Sigmoid colon (tissue), 7 donors: ENCODE results near the gene TTYH3. TPM values are rescaled to one million over a fixed set of nuclear protein-coding genes. Genes with fewer than 3 reads are reported as not detected.
A peak's percentile ranks its signal among the peaks of the same experiment; 100 is the strongest.

Source experiments
- DNase-seq: peaks from one replicate; pipeline ENCODE4 v3.0.0-alpha.2; 2019
- H3K27ac ChIP-seq, 4 donors: fragments of 200-600 bp; sonication (generic); one replicate each; pipeline ENCODE4 v1.5.1; 2016 to 2019; ENCODE audit warnings: mild to moderate bottlenecking in 1 of 4
- H3K27me3 ChIP-seq, 3 donors: fragments of 200-600 bp; sonication (generic); one replicate each; pipeline ENCODE4 v1.5.1; 2019; ENCODE audit warnings: mild to moderate bottlenecking in 1 of 3
- H3K36me3 ChIP-seq, 4 donors: fragments of 200-600 bp; sonication (generic); one replicate each; pipeline ENCODE4 v1.5.1; 2016 to 2019
- H3K4me1 ChIP-seq, 4 donors: fragments of 200-600 bp; sonication (generic); one replicate each; pipeline ENCODE4 v1.5.1; 2017 to 2019
- H3K4me3 ChIP-seq, 4 donors: fragments of 200-600 bp; sonication (generic); one replicate each; pipeline ENCODE4 v1.5.1; 2017 to 2019; ENCODE audit warnings: mild to moderate bottlenecking in 2 of 4, moderate library complexity in 1 of 4
- H3K9me3 ChIP-seq, 4 donors: fragments of 200-600 bp in 3 of 4; sonication (generic) in 3 of 4; one replicate each; pipeline versions ENCODE4 v1.5.1 to v1.6.1; 2013 to 2019
- CTCF ChIP-seq, 4 experiments: fragments of 450-650 bp in 3 of 4; fragments of 200-600 bp in 1 of 4; IDR thresholded peaks; one replicate each; pipeline ENCODE4 v1.5.1; 2016 to 2019; ENCODE audit warnings: antibody characterized with exemption in 4 of 4, mild to moderate bottlenecking in 3 of 4, moderate library complexity in 2 of 4
- EP300 ChIP-seq, 4 donors: sonication (generic); formaldehyde crosslinking; IDR thresholded peaks; one replicate each; pipeline ENCODE4 v1.6.1; 2017; ENCODE audit warnings: antibody characterized with exemption in 4 of 4
- POLR2A ChIP-seq, 2 donors: fragments of 450-650 bp; IDR thresholded peaks; one replicate each; pipeline ENCODE4 v1.6.1; 2016; ENCODE audit warnings: antibody characterized with exemption in 2 of 2, mild to moderate bottlenecking in 2 of 2, moderate library complexity in 2 of 2
- POLR2AphosphoS5 ChIP-seq, 4 donors: sonication (generic); formaldehyde crosslinking; IDR thresholded peaks; one replicate each; pipeline ENCODE4 v1.6.1; 2017; ENCODE audit warnings: antibody characterized with exemption in 4 of 4
- WGBS, 2 donors: extraction: QIAGEN DNeasy Blood & Tissue Kit; methylation state at CpG; one replicate each; pipeline ENCODE4 v1.1.7; 2013; 5-methylcytosine and 5-hydroxymethylcytosine counted together
- intact Hi-C: fragments of 100-400 bp; cut with DNase I; formaldehyde crosslinking; loops from one replicate; pipeline ENCODE4 v1.15.1; 2023
- polyA plus RNA-seq, 3 donors: library from polyadenylated mRNA; stranded (reverse); fragments of 200-250 nt; gene quantifications; one replicate each; pipeline ENCODE4 v1.2.3, GENCODE V29; 2013
- total RNA-seq, 4 donors: library from RNA; depleted of rRNA; stranded (reverse); fragments of >200 nt; gene quantifications; one replicate each; pipeline ENCODE4 v1.1.0, GENCODE V29; 2016
- donor health status: healthy with polysubstance abuse.
- donor health status: Bipolar disorder and iron deficiency.
- donor health status: healthy.

TTYH3 gene
- total RNA-seq (10 to 100 TPM; 10.2 to 19.4 (median 13.0) TPM), polyA plus RNA-seq (10 to 100 TPM in 2 of 3 donors, 1 to 10 TPM in 1; 5.4 to 41.7 (median 21.3) TPM)

- Histone ChIP-seq H3K4me1 (peaks cover 0 to 56% (median 48%) of the 10 kb centered on the region in 4 donors), H3K9me3 (no peaks in the 10 kb centered on the region)
- intact Hi-C loops = loop anchor here (5.0 kb wide), 1 partner anchor 75 kb away; the partner anchor contains the start of genes BRAT1 and IQCE
Observed at GRCh38 chr7:2631946-2632732, at the start of gene TTYH3. Gene TTYH3, plus strand, starts transcription at chr7:2631986. Its CDS starts 170 bp downstream, at chr7:2632156.

GRCh38 chr7:2582006-2582735 is 49.6 kb upstream of the TTYH3 start:
- DNase-seq = no peak
- H3K27me3 ChIP-seq = no peaks in the 10 kb centered on the region
- H3K4me3 ChIP-seq = no peak overlapping the region
- no peaks in the 10 kb centered on the region for H3K9me3 ChIP-seq
- intact Hi-C loops = no loop called here
- WGBS, 2 donors = 49 to 85% methylated on average over 24 of the region's 24 CpGs
- peaks cover 0 to 58% (median 16%) of the 10 kb centered on the region in 4 donors for H3K36me3 ChIP-seq
- H3K4me1 ChIP-seq = no peaks in the 10 kb centered on the region
- H3K27ac ChIP-seq = no peak overlapping the region
- TF ChIP-seq EP300 (IDR thresholded peaks at IDR 0.05) = no peak
- no peak for TF ChIP-seq POLR2A (IDR thresholded peaks at IDR 0.05)
- TF ChIP-seq CTCF (IDR thresholded peaks at IDR 0.05) = no peak
- no peak for TF ChIP-seq POLR2AphosphoS5 (IDR thresholded peaks at IDR 0.05)

More at GRCh38 chr7:2631946-2632732, at the start of gene TTYH3:
- TF ChIP-seq POLR2A (IDR thresholded peaks at IDR 0.05) (no peak), CTCF (IDR thresholded peaks at IDR 0.05) (no peak), EP300 (IDR thresholded peaks at IDR 0.05) (no peak), POLR2AphosphoS5 (IDR thresholded peaks at IDR 0.05) (no peak)
- H3K4me3 ChIP-seq = peak within 1 kb of the TSS; percentile 67 to 99 (median 80)
- peak within 1 kb of the TSS; percentile 77 to 85 (median 82) for H3K27ac ChIP-seq
- no peaks in the 10 kb centered on the region for H3K36me3 ChIP-seq
- peak; percentile 83 for DNase-seq
- WGBS, 2 donors = 1% methylated on average over 62 of the region's 62 CpGs
- no peaks in the 10 kb centered on the region for H3K27me3 ChIP-seq

- DNase-seq = no peak
- H3K4me3 ChIP-seq = no peak overlapping the region
- H3K27ac ChIP-seq = no peak overlapping the region
- intact Hi-C loops = no loop called here
- peaks cover 0 to 60% (median 17%) of the 10 kb centered on the region in 4 donors for H3K36me3 ChIP-seq
- WGBS, 2 donors = 94 to 96% methylated on average over 49 to 50 of the region's 54 CpGs
- H3K27me3 ChIP-seq = no peaks in the 10 kb centered on the region
- no peaks in the 10 kb centered on the region for H3K9me3 ChIP-seq
- TF ChIP-seq CTCF (IDR thresholded peaks at IDR 0.05) (no peak), POLR2A (IDR thresholded peaks at IDR 0.05) (no peak), POLR2AphosphoS5 (IDR thresholded peaks at IDR 0.05) (no peak), EP300 (IDR thresholded peaks at IDR 0.05) (no peak)
- H3K4me1 ChIP-seq = no peaks in the 10 kb centered on the region
Observed at GRCh38 chr7:2583798-2584580, 47.8 kb upstream of the TTYH3 start.

- DNase-seq = no peak
- H3K36me3 ChIP-seq = peaks cover 0 to 64% (median 27%) of the 10 kb centered on the region in 4 donors
- no peaks in the 10 kb centered on the region for H3K4me1 ChIP-seq
- H3K9me3 ChIP-seq = no peaks in the 10 kb centered on the region
- H3K27ac ChIP-seq = no peak overlapping the region
- H3K27me3 ChIP-seq = no peaks in the 10 kb centered on the region
- intact Hi-C loops = no loop called here
- 90 to 91% methylated on average over 19 of the region's 19 CpGs for WGBS, 2 donors
- TF ChIP-seq EP300 (IDR thresholded peaks at IDR 0.05) (no peak), POLR2A (IDR thresholded peaks at IDR 0.05) (no peak), POLR2AphosphoS5 (IDR thresholded peaks at IDR 0.05) (no peak), CTCF (IDR thresholded peaks at IDR 0.05) (no peak)
- H3K4me3 ChIP-seq = no peak overlapping the region
Observed at GRCh38 chr7:2585446-2585845, 46.3 kb upstream of the TTYH3 start.
